Measurements from ENCODE around the gene RSBN1L.

RSBN1L gene

DNA sequence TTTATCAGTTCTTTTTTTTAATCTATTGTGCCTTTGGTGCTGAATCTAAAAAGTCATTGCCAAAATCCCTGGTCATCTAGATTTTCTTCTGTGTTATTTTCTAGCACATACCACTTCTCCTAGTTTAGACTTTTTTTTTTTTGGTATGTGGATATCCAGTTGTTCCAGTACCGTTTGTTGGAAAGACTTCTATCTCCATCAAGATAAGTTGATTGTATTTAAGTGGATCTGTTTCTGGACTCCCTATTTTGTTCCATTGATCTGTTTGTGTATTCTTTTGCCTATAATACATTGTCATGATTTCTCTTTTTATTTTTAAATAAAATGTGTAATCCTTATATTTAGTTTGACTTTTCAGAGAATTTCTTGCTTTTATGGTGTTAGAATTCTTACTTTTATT, 35.5 kb downstream of the RSBN1L start:
- no peak for DNase-seq (ENCODE audit: low read depth)

DNA sequence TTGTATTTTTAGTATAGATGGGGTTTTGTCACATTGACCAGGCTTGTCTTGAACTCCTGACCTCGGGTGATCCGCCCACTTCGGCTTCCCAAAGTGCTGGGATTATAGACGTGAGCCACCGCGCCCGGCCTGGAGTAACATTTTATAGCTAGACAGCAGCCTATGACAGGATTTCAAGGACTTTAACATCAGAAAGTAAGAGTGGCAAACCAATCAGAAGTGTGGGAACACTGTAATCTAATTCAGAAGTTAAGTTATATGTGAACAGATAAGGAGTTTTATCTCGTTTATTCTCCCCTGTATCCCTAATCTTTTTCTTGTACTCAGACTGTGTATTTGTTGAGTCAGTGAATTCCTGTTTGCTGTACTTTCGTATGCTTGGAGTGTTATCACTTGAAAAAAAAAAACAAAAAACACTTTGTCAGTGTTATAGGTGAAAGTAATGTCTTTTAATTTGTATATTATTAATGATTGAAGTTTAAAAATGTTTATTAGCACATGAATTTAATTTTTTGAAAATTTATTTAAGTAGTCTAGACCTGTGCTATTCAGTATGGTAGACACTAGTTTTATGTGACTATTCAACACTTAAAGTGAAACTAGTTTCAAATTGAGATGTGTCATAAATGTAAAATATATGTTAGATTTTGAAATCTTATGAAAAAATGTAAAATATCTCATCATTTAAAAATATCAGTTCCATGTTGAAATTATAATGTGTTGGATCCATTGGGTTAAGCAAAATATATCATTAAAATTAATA, 38.6 kb downstream of the RSBN1L start:
- no peak for DNase-seq (ENCODE audit: low read depth)

DNA sequence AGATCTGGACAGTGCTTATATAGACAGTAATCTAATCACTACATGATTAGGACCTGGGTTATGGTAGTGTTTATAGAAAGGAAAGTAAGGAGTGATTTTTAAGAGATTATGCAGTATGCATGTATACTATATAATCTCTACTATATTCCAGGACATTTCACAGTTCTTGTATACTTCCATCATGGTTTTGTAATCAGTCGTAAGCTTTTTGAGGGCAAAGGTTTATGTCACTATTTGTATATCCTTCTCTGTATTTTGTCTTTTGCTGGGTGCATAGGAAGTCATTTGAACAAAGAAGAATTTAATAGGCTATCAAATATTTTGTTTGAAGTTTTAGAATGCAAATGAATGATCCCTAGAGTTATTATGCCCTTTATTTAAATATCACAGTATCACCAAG, 39.2 kb downstream of the RSBN1L start:
- no peak for DNase-seq (ENCODE audit: low read depth)

DNA sequence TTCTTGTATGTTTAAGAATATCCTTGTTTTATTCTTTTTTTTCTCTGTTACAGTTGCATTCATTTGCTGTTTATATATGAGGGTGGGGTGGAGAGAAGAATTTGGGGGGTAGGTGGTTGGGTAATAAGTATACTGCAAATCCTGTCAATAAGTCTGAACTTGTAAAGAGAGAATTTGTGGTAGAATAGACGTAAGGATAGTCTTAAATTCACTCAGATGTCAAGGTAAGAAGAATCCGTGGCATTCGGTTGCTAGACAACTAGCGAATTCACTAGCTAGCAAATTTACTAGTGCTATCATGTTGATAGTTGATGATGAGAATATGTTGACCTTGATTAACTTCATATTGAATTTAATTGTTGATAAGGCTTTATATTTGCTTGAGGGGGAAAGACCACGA, 40.7 kb downstream of the RSBN1L start:
- DNase-seq (ENCODE audit: low read depth): no peak

DNA sequence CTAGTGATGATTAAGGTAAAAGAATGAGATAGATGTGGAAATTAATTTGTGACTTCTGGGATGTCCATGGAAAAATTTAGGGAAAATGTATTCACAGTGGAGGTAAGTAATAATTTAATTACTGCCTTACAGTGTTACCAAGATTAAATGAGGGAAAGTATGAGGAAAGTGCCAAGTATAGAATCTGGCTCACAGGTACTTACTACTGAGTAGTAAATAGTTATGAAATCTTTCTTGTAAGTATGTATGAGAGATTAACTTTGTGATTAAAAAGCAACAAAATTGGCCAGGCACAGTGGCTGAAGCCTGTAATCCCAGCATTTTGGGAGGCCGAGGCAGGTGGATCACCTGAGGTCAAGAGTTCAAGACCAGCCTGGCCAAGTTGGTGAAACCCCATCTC, 42.1 kb downstream of the RSBN1L start:
- no peak for DNase-seq (ENCODE audit: low read depth)

DNA sequence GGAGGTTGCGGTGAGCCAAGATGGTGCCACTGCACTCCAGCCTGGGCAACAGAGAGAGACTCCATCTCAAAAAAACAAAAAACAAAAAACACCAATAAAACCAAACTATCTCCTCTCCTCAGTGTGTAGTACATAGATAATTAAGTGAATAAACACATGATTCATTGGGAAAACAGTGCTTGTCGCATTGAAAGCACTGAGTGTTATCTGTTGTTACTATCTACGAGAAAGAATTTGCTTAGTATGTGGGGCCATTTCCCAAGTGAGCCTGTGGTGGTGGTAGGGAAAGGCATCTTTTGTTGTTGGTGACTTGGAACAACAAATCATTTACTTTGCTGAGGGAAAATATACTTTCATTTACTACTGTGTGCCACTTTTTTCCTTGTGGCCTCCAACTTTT, 42.6 kb downstream of the RSBN1L start:
- DNase-seq (ENCODE audit: low read depth): no peak

DNA sequence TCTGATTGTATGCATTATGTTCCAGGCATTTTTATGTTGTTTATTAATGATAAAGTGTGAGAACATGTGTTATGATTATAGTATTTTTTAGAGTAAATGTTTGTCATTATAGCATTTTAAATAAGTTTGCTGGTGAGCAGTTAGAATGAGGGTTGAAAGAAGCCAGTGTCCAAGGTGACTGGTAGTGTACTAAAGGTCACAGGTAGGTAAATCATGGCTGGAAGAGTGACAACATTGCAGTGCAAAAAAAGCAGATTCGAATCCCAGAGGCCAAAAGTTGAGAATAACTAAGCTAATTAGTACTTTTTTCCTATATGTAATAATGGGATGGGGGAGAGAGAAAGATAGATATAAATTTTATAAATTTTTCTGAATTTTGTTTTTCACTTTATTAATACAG, 44.0 kb downstream of the RSBN1L start:
- DNase-seq (ENCODE audit: low read depth): no peak

DNA sequence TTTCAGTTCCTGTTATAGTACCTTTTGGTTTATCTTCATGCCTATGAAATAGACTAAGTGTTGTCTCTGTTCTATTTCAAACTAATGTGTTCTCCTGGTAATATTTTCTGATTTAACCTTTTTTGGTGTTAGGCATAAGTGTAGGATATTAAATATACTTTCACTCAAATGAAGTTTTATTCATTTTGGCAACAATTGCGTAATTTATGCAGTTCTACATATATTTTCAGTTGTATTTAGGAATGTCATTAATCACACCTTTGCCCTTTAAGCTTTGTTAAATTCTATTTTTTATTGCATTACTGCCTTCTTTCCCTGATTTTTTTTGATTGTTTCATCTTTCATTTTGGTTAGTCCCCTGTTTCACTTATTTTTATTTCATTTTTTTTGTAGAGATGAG, 47.3 kb downstream of the RSBN1L start:
- no peak for DNase-seq (ENCODE audit: low read depth)

DNA sequence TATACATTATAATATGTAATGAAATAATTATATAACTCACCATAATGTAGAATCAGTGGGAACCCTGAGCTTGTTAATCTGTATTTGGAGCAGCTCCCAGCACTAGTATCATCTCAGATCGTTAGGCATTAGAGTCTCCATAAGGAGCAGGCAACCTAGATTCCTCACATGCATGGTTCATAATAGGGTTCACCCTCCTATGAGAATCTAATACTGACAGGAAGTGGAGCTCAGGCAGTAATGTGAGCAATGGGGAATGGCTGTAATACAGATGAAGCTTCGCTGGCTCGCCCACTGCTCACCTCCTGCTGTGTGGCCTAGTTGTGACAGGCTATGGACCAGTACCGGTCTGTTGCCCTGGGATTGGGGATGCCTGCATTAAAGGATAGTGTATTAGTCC, 49.5 kb downstream of the RSBN1L start:
- no peak for DNase-seq (ENCODE audit: low read depth)

DNA sequence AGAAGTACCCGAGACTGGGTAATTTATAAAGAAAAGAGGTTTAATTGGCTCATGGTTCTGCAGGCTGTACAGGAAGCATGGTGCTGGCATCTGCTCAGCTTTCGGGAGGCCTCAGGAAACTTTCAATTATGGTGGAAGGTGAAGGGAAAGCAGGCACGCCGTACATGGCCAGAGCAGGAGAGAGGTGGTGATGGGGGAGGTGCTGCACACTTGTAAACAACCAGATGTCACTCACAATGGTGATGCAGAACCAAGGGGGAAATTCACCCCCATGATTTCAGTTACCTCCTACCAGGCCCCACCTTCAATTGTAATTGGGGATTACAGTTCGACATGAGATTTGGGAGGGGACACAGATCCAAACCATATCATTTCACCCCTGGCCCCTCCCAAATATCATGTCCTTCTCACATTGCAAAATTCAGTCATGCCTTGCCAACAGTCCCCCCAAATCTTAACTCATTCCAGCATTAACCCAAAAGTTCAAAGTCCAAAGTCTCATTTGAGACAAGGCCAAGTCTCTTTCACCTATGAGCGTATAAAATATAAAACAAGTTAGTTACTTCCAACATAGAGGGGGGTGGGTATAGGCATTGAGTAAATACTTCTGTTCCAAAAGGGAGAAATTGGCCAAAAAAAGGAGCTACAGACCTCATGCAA, 50.0 kb downstream of the RSBN1L start:
- no peak for DNase-seq (ENCODE audit: low read depth)

DNA sequence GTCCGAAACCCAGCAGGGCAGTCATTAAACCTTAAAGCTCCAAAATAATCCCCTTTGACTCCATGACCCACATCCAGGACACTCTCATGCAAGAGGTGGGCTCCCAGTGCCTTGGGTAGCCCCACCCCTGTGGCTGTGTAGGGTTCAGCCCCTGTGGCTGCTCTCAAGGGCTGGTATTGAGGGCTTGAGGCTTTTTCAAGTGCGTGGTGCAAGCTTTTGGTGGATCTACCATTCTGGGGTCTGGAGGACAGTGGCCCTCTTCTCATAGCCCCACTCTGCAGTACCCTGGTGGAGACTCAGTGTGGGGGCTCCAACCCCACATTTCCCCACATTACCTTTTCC, 50.5 kb downstream of the RSBN1L start:
- DNase-seq (ENCODE audit: low read depth): no peak

DNA sequence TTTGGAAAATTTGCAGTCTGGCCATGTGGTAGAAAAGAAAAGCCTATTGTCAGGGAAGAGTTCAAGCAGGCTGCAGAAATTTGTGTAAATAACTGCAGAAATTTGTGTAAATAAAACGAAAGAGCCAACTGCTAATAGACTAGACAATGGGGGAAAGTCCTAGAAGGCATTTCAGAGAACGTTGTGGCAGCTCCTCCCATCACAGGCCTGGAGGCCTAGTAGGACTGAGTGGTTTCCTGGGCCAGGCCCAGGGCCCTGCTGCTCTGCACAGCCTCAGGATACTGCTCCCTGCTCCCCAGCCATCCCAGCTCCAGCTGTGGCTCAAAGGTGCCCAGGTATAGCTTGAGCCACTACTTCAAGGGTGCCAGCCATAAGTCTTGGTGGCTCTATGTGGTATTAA, 50.9 kb downstream of the RSBN1L start:
- no peak for DNase-seq (ENCODE audit: low read depth)

DNA sequence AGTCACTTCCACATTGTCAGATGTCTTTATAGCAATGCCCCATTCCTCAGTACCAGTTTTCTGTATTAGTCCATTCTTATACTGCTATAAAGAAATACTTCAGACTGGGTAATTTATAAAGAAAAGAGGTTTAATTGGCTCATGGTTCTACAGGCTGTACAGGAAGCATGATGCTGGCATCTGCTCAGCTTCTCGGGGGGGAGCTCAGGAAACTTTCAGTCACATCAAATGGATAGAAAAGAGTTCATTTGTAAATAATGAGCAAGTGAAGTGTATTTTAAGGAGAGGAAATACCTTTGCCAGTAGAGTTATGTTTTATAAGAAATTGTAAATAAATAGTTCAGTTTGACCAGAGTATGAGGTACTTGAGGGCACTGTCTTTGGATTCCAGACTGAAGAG, 51.5 kb downstream of the RSBN1L start:
- no peak for DNase-seq (ENCODE audit: low read depth)

DNA sequence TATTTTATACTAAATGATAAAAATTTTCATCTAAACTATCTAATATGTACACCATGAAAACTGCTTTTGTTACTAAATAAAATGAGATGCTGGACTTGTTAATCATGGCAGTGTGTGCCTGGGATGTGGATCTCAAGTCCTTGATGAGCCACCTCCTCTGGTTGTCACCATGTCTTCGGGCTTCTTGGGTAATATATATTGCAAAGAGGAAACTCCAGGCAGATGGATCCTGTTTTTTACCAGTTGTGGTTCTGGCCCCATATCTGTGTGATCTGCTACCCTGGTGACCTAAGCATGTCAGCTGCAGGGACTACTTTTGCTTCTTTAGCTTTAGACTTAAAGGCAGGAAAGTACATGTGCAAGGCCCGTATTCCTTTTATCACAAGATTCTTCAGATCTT, 55.8 kb downstream of the RSBN1L start:
- no peak for DNase-seq (ENCODE audit: low read depth)

DNA sequence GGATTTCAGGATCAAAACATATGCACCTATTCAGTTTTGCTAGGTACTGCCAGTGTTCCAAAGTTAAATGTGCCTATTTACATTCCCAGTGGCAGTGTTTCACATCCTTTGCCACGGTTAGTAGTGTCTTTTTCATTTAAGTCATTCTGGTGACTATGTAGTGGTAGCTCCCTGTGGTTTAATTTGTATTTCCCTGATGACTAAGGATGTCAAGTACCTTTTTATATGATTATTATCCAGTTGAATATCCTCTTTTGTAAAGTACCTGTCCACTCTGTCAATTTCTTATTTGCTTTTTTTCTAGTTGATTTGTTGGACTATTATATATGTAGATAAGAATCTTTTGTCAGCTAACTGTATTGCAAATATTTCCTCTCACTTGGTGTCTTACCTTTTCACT, 56.9 kb downstream of the RSBN1L start:
- DNase-seq (ENCODE audit: low read depth): no peak

DNA sequence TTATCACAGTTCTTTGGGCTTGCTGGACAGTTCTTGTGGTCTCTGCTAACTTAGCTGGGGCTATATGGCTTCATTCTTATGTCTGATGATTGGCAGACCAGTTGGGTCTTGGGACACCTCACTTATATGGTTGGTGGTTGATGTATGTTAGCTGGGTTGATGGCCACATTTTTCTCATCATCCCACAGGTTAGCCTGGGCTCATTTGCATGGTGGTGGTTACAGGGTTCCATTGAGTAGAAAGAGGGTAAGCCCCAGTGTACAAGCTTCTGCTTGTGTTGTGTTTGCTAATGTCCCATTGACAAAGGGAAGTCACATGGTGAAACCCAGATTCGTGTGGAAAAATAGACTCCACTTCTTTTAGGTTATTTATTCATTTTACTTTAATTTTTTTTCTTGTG, 61.3 kb downstream of the RSBN1L start:
- no peak for DNase-seq (ENCODE audit: low read depth)

DNA sequence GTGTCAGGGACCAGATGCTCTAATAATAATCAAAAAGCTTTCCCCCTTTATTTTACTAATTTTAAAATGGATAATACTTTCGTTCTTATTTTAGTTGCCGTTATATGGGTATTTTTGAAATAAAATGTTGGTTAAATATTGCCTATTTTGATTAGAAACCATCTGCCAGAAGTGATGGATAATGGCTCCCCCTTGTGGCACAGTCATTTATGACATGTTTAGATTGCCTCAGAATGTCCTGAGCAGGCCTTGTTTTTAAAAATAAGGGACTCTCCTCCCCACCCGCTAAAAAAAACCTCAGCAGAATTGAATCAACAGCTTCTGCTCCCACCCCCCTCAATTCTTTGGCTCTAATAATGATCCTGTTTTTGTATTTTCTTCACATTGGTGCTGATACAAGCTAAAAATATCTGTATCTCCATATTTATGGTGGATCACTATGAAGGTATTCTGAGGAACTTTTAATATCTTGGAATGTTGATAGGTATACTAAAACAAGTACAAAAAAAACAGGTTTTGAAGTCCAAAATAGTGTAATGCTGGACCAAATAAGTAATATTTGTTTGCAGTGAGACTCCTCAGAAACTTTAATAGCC, 63.1 kb downstream of the RSBN1L start:
- DNase-seq (ENCODE audit: low read depth): peak; percentile 49

DNA sequence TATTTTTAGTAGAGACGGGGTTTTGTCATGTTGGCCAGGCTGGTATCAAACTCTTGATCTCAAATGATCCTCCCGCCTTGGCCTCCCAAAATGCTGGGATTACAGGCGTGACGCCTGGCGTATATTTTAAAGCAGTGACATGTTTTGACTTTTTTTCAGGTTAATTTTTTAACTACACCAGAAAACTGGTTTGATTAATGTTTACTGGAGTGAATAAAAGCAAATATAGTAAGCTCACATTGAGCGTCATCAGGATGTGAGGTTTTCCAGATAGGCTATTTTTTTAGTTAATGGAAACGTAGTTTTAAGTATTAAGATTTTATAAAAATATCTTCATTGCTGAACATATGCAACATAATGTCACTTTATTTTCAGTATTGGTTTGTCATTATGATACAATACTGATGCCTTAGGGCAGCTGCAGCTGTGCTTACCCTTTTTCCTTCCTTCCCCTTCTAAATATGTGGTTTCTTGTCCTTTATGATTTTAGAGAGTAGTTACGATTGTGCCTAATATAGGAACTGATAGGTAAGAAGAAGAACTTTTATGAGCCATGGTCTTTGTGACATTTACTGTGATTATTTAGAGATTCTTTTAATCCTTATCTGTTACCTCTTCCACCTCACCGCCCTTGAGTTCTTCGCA, 64.7 kb downstream of the RSBN1L start:
- no peak for DNase-seq (ENCODE audit: low read depth)

DNA sequence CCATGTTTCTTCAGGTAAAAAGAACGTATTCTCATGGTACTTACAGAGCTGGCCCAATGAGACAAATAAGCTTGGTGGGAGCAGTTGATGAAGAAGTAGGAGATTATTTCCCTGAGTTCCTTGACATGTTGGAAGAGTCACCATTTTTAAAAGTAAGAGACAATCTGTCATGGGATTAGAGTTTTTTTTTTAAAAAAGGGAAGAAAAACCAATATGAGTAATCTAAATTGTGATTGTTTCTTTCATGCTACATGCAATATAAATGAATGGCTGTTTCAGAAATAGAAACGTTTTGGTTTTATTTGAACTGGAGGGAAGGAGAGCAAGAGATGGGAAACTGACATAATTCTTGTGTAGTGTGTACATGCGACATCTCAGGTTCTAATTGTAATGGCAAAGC, 69.2 kb downstream of the RSBN1L start:
- DNase-seq (ENCODE audit: low read depth): no peak

DNA sequence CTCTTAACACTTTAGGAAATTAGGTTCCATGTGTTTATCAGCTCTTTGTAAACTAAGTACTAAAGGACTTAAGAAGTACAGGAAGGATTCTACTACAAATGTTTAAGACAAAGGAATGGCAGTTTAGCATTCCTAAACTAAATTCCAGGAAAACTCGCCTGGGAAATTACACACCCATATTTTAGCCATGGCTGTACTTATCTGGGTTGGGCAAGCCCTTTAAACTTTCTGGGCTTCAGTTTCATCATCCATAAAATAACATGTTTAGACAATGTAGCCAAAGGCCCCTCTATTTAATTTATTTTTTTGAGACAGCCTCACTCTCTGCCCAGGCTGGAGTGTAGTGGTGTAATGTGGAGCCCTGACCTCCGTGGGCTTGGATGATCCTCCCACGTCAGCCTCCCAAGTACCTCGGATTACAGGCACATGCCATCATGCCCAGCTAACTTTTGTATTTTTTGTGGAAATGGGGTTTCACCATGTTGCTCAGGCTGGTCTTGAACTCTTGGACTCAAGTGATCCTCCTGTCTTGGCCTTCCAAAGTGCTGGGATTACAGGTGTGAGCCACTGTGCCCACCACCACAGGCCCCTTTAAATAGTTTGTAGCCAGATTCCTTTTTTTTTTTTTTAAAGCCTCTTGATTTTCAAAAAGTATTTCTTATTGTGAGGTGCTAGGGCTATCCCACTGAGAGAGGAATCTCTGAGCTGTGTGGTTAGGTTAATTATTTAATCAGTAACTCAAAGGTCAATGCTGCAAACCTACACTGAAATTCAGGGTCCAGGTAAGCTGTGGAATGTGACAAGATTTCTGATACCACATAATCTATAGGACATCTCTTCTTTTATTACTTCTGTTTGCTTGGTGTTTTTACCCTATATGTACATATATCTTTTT, 69.9 kb downstream of the RSBN1L start:
- DNase-seq (ENCODE audit: low read depth): no peak

DNA sequence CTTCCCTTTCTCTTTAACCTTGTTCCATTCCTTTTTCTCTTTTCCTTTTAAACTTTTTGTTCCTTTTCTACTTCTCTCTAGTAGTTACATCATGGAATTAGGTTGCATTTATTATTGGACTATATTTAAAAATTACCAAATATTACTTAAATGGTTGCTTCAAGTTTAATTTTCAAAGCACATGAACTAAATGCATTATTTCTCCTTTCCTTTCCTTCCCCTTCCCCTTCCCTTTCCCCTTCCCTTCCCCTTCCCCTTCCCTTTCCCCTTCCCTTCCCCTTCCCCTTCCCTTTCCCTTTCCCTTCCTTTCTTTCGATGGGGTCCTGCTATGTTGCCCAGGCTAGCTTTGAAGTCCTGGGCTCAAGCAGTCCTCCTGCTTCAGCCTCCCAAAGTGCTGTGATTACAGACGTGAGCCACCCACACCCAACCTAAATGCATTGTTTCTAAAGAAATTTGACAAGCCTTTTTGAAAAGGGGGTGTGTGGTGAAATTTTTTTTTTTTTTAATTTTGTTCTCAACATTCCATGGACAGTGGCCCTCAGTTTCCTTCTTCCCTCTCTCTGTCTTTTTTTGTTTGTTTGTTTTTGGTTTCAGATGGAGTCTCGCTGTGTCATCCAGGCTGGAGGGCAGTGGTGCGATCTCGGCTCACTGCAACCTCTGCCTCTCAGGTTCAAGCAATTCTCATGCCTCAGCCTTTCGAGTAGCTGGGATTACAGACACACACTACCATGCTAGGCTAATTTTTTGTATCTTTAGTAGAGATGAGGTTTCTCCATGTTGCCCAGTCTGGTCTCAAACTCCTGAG, 70.7 kb downstream of the RSBN1L start:
- no peak for DNase-seq (ENCODE audit: low read depth)

Data from stromal cell of bone marrow (primary cell).